ENCODE results near the gene MAMSTR. TPM values are rescaled to one million over a fixed set of nuclear protein-coding genes. Genes with fewer than 3 reads are reported as not detected.

Gene MAMSTR
- total and polyA plus RNA-seq, 2 donors (not counting 1 experiment from before 2014, with no cell fraction given), result 0.60 to 1.6 TPM

DNA sequence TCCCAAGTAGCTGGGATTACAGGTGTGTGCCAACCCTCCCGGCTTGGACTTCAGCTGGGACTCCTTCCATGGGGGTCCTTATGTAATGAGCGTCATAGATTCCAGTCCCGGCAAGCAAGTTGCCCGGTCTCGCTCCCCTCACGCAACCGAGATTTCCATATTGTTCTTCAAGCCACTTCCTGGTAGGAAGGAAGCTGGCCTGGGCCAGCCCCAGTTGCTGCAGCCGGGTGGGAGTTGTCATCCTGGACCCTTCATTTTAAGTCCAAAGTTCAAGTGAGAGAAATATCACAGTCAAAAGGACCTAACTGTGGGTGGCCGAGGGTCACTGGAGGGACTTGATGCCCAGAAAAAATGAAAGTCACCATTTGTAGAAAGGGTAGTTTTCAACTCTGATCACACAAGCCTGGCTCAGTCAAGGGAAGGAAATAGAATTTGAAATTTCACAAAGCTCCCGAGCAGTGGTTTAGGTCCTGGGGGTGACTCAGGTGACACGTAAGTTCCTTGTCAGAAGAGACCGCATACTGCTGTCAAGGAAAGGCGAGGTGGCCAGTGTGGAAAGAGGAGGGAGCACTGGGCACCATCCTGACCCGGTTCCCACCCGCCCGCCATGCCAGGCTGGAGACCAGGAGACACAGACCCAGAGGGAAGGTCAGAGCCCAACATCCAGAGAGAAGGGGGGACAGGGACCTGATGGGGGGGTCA lies 41.1 kb upstream of the MAMSTR start:
- H3K79me2 ChIP-seq (ENCODE audit: control insufficient read depth, insufficient read depth, low read length), result no peaks in the 10 kb centered on the region
- H2AFZ ChIP-seq (ENCODE audit: insufficient read depth, low read depth, low read length, poor library complexity, severe bottlenecking), result no peak overlapping the region
- no peaks in the 10 kb centered on the region for H3K4me1 ChIP-seq (ENCODE audit: control insufficient read depth in 2 of 2, insufficient read depth in 2 of 2, low read length in 2 of 2)
- peaks cover 0 to 17% (median 5%) of the 10 kb centered on the region in 4 experiments for H3K27me3 ChIP-seq (replicated peaks in 1 of 4; ENCODE audit: control extremely low read depth in 1 of 4, control insufficient read depth in 3 of 4, insufficient read depth in 4 of 4, low read length in 3 of 4)
- CTCF ChIA-PET, result interaction anchor here (1.4 kb wide), 1 partner anchor 27 kb away, joined by 3 read pairs; no protein-coding TSS in a partner anchor
- no peak overlapping the region for H3K4me3 ChIP-seq (ENCODE audit: control extremely low read depth in 1 of 5, extremely low read depth in 1 of 5, insufficient read depth in 1 of 5, low read depth in 2 of 5, low read length in 4 of 5)
- no peaks in the 10 kb centered on the region for H3K36me3 ChIP-seq (replicated peaks in 1 of 2; ENCODE audit: control extremely low read depth in 1 of 2, control insufficient read depth in 1 of 2, extremely low read depth in 1 of 2, insufficient read depth in 2 of 2, low read length in 1 of 2)
- H3K4me1 Mint-ChIP-seq, result no peaks in the 10 kb centered on the region
- no peaks in the 10 kb centered on the region for H3K9me3 ChIP-seq (ENCODE audit: control extremely low read depth in 1 of 3, control insufficient read depth in 2 of 3, insufficient read depth in 1 of 3, low read length in 2 of 3)
- H3K9me3 Mint-ChIP-seq (ENCODE audit: insufficient read depth), result no peaks in the 10 kb centered on the region
- H3K4me3 Mint-ChIP-seq, result no peak overlapping the region
- no peak for ATAC-seq (ENCODE audit: low read depth)
- peak; percentile 13 for DNase-seq
- no peak overlapping the region for H3K9ac ChIP-seq (ENCODE audit: low read length)
- H3K27me3 Mint-ChIP-seq, result peaks cover 25% of the 10 kb centered on the region
- POLR2A ChIA-PET, result no interaction called here
- no peak overlapping the region for H3K4me2 ChIP-seq (replicated peaks; ENCODE audit: low read depth, low read length, poor library complexity, severe bottlenecking)
- no peak overlapping the region for H3K27ac ChIP-seq (ENCODE audit: low read length in 2 of 2)
- H4K20me1 ChIP-seq (ENCODE audit: control insufficient read depth, insufficient read depth, low read length, poor library complexity, severe bottlenecking), result no peaks in the 10 kb centered on the region
- WGBS (ENCODE audit: insufficient coverage), result 50% methylated on average over 15 of the region's 16 CpGs
- intact Hi-C loops (cut with micrococcal nuclease), result no loop called here
- no peak overlapping the region for H3K27ac Mint-ChIP-seq
- TF ChIP-seq EZH2 (IDR thresholded peaks at IDR 0.05; ENCODE audit: borderline replicate concordance, insufficient read depth, low read depth, low read length, poor library complexity, severe bottlenecking) (no peak), CTCF (IDR thresholded peaks at IDR 0.05) (no peak)

DNA sequence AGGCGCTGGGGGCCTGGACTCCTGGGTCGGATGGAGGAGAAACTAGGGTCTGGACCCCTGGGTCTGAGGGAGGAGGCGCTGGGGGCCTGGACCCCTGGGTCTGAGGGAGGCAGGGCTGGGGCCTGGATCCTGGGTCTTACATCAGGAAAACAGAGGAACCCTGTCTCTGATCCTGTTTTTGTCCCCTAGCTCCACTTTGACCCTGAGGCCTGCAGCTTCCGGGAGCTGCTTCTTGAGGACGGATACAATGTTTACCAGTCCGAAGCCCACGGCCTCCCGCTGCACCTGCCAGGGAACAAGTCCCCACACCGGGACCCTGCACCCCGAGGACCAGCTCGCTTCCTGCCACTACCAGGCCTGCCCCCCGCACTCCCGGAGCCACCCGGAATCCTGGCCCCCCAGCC lies 38.2 kb upstream of the MAMSTR start:
- Histone ChIP-seq H3K36me3 (replicated peaks in 1 of 2; ENCODE audit: control extremely low read depth in 1 of 2, control insufficient read depth in 1 of 2, extremely low read depth in 1 of 2, insufficient read depth in 2 of 2, low read length in 1 of 2) (no peaks in the 10 kb centered on the region), H3K27me3 (replicated peaks in 1 of 4; ENCODE audit: control extremely low read depth in 1 of 4, control insufficient read depth in 3 of 4, insufficient read depth in 4 of 4, low read length in 3 of 4) (peaks cover 0 to 45% (median 14%) of the 10 kb centered on the region in 4 experiments), H3K79me2 (ENCODE audit: control insufficient read depth, insufficient read depth, low read length) (no peaks in the 10 kb centered on the region), H4K20me1 (ENCODE audit: control insufficient read depth, insufficient read depth, low read length, poor library complexity, severe bottlenecking) (no peaks in the 10 kb centered on the region), H3K4me1 (ENCODE audit: control insufficient read depth in 2 of 2, insufficient read depth in 2 of 2, low read length in 2 of 2) (peaks cover 7% of the 10 kb centered on the region in 2 donors), H3K9ac (ENCODE audit: low read length) (no peak overlapping the region), H3K27ac (ENCODE audit: low read length in 2 of 2) (no peak overlapping the region), H3K9me3 (ENCODE audit: control extremely low read depth in 1 of 3, control insufficient read depth in 2 of 3, insufficient read depth in 1 of 3, low read length in 2 of 3) (peaks cover 0 to 5% (median 0%) of the 10 kb centered on the region in 3 donors), H3K4me2 (replicated peaks; ENCODE audit: low read depth, low read length, poor library complexity, severe bottlenecking) (no peak overlapping the region), H3K4me3 (ENCODE audit: control extremely low read depth in 1 of 5, extremely low read depth in 1 of 5, insufficient read depth in 1 of 5, low read depth in 2 of 5, low read length in 4 of 5) (no peak overlapping the region), H2AFZ (ENCODE audit: insufficient read depth, low read depth, low read length, poor library complexity, severe bottlenecking) (no peak overlapping the region)
- Mint-ChIP-seq H3K27me3 (peaks cover 35% of the 10 kb centered on the region), H3K4me3 (no peak overlapping the region), H3K4me1 (peaks cover 7% of the 10 kb centered on the region), H3K9me3 (ENCODE audit: insufficient read depth) (no peaks in the 10 kb centered on the region), H3K27ac (no peak overlapping the region)
- DNase-seq (no peak), ATAC-seq (ENCODE audit: low read depth) (no peak)
- TF ChIP-seq EZH2 (IDR thresholded peaks at IDR 0.05; ENCODE audit: borderline replicate concordance, insufficient read depth, low read depth, low read length, poor library complexity, severe bottlenecking) (no peak), CTCF (IDR thresholded peaks at IDR 0.05) (no peak)
- intact Hi-C loops (cut with micrococcal nuclease), result no loop called here
- CTCF ChIA-PET, result no interaction called here
- 96% methylated on average over 12 of the region's 14 CpGs for WGBS (ENCODE audit: insufficient coverage)
- POLR2A ChIA-PET, result no interaction called here

Measured in B cell (primary cell).